Stomach (tissue), 4 donors: Measurements from ENCODE around the gene TOX2.

Experiments
- CTCF ChIP-seq, 7 experiments: fragments of 450-650 bp in 4 of 7; fragments of 200-600 bp in 3 of 7; sonication (generic) in 3 of 7; IDR thresholded peaks; one replicate each; pipeline ENCODE4 v1.5.1; 2016 to 2019; ENCODE audit warnings: antibody characterized with exemption in 7 of 7, control low read depth in 2 of 7, mild to moderate bottlenecking in 1 of 7
- POLR2A ChIP-seq, 4 donors: fragments of 450-650 bp; IDR thresholded peaks; one replicate each; pipeline ENCODE4 v1.6.1; 2016; ENCODE audit warnings: antibody characterized with exemption in 4 of 4, control low read depth in 2 of 4, mild to moderate bottlenecking in 1 of 4, moderate library complexity in 1 of 4

GRCh38 chr20:44050925-44051660, 136.4 kb downstream of the TOX2 start:
- no peak for TF ChIP-seq CTCF (IDR thresholded peaks at IDR 0.05)
- no peak for TF ChIP-seq POLR2A (IDR thresholded peaks at IDR 0.05)
